HG03280 (cell line): ENCODE measurements around the gene PAX7.
"Not testable (repeated sequence)": the region's sequence is repeated elsewhere in the genome, so short reads cannot be mapped to it uniquely, and the experiment has no call there.

ENCODE experiments used
- ATAC-seq: cut with Tn5 transposase; IDR thresholded peaks from one replicate; pipeline ENCODE4 v1.9.1; 2021; ENCODE audit warnings: mild to moderate bottlenecking, moderate library complexity; ENCODE audit not compliant: unreplicated experiment

The PAX7 gene

GRCh38 chr1:18630511-18631495 is at the start of gene PAX7:
TSS of gene PAX7 (plus strand) at chr1:18630846. CDS start at chr1:18631604, 758 bp downstream.
- ATAC-seq: no peak

DNA sequence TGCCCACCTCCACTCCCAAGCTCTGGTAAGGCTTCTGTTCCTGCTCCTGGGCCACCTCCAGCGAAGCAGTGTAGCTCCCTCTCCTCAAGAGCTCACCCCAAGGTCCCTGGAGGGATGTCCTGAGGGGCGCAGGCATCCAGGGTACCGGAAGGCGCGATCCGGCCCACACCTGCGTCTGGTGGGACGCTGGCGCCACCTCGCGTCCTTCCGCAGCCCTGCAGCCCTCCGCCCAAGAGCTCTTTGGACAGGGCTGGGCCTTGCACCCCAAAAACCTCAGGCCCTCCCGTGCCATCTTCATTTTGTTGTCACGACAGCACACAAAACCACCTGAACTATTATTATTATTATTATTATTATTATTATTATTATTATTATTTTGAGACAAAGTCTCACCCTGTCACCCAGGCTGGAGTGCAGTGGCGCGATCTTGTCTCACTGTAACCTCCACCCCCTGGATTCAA is 49.2 kb upstream of the PAX7 start:
- no peak for ATAC-seq

GRCh38 chr1:18582890-18583289 is 47.8 kb upstream of the PAX7 start:
- no peak for ATAC-seq

DNA sequence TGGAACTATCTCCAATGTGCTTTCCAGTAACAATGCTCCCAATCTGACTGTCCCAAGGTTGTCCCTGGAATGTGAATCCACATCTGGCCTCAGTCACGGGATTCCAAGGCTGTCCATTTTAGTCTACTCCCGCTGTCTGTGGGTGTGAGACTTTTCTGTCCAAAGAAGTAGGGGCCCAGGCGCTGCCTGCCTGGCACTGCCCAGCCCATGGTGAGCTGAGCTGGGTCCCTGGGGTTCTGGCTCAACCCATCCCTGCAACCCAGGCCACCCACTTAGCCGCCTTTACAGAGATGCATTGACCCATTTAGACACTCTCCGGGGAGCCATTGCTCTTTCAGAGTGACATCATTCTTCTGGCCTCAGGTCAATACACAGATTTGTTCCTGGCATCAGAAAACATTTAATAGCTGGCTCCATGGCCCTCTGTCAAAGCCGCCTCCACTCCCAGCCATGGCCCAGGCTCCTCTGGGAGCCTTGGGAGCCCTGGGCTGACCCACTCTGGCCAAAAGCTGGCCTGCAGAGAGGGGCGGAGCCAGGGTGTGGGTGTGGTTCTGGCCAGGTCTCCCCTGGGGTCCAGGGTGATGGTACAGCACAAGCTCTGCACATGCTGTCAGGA is 47.2 kb upstream of the PAX7 start:
- ATAC-seq: no peak

GRCh38 chr1:18586016-18586415 is 44.6 kb upstream of the PAX7 start:
- not testable (repeated sequence) for ATAC-seq

DNA sequence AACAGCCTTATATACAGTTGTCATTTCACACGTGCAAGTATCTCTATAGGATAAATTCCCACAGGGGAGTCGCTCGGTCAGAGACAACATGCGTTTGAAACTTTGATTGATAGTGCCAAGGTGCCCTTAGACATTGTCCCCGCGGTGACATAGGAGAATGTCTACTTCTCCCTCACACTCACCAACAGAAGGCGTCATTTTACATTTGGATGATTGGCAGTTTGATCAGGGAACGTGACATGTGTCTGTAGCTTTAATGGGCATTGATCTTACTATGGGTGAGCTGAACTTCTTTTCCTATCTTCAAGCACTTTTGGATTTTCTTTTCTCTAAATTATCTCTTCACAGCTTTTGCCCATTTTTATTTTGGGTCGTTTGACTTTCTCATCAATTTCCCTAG is 42.6 kb upstream of the PAX7 start:
- ATAC-seq: no peak

- ATAC-seq: no peak
These were observed 38.3 kb upstream of the PAX7 start for GRCh38 chr1:18592368-18592767.

- ATAC-seq: no peak
These were observed 33.2 kb upstream of the PAX7 start for GRCh38 chr1:18597160-18598042.

DNA sequence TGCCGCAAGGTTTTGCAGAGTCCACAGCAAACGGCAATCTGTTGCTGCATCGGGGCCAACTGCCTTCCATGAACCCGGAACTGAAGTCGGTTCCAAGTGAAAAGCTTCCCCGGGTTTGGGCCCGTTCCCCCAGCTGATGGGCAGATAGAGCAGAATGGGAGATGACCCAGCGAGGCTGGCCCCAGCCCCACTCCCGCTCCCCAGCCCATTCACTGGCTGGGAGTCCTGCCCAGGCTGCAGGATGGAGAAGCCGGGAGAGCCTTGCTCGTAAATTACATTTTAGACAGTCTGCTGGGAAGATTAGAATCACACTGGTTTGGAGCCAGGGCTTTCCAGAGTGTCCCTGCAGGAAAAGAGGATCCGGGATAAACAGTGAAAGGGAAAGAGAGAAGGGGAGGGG is 31.6 kb upstream of the PAX7 start:
- no peak for ATAC-seq

DNA sequence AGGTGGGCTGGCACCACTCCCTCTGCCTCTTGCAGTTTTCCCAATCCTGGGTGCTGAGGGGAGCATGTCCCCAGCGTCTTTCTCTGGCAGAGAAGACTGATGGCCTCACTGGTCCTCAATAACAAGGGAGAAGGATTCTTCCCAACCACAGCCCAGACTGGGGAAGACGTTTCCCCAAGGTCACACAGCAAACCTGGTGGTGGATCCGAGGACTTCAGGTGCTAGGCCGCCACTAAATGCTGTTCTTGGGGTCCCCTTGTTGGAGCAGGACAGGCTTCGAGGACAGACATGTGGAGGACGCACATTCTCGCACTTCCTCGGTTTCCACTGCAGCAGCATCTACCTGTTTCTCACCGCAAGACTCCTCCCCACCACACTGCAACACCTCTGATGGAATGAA is 30.9 kb upstream of the PAX7 start:
- no peak for ATAC-seq

- ATAC-seq: no peak
These were observed 28.0 kb upstream of the PAX7 start for GRCh38 chr1:18602533-18603211.

DNA sequence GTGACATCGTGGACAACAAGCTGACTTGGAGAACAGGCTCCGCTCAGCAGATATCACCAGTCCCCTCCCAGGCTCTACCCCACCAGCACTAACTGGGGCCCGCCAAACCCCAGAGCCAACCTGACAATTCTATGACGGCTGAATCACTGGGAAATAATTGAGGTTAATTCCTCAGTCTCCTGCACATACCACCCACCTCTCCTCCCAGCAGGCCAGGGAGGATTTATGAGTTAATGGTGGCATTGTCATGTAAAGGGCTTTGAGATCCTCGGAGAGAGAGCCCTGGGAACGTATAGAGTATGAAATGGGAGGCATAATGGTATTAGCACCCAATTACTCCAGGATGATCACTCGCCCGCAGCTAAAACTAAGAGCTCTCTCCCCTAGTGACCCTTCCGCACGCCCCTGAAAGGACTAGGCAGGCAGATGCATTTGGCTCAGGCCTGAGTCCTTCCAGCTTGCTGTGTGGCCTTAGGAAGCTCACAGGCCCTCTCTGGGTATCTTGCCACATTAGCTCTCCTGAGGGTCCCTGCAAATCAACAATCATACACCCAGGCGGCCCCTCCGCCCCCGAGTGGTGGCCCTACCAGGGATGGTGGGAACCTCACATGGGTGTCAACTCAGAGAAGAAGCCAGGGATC is 27.3 kb upstream of the PAX7 start:
- ATAC-seq: no peak

GRCh38 chr1:18606443-18607288 is 24.0 kb upstream of the PAX7 start:
- ATAC-seq: no peak

GRCh38 chr1:18607289-18607760 is 23.3 kb upstream of the PAX7 start:
- no peak for ATAC-seq

DNA sequence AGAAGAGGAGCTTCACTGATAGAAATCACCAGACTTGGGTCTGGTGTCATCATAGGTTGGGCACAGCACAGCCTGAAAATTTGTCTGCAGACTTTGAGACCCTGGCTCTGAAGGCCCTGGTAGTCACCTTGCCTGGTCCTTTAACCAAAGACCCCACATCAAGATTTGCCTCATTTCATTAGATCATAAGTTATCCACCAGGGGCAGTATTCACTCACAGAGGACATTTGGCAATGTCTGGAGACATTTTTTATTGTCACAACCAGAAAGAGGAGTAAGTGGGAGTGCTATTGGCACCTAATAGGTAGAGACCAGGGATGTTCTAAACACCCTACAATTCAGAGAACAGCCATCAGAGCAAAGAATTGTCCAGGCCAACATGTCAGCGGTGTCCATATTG is 22.1 kb upstream of the PAX7 start:
- ATAC-seq: no peak

GRCh38 chr1:18611311-18611710 is 19.3 kb upstream of the PAX7 start:
- no peak for ATAC-seq

- ATAC-seq: no peak
These were observed 18.6 kb upstream of the PAX7 start for GRCh38 chr1:18612073-18612472.

GRCh38 chr1:18614069-18614735 is 16.4 kb upstream of the PAX7 start:
- no peak for ATAC-seq
